ENCODE results near the gene CARNS1.

Gene CARNS1

DNA sequence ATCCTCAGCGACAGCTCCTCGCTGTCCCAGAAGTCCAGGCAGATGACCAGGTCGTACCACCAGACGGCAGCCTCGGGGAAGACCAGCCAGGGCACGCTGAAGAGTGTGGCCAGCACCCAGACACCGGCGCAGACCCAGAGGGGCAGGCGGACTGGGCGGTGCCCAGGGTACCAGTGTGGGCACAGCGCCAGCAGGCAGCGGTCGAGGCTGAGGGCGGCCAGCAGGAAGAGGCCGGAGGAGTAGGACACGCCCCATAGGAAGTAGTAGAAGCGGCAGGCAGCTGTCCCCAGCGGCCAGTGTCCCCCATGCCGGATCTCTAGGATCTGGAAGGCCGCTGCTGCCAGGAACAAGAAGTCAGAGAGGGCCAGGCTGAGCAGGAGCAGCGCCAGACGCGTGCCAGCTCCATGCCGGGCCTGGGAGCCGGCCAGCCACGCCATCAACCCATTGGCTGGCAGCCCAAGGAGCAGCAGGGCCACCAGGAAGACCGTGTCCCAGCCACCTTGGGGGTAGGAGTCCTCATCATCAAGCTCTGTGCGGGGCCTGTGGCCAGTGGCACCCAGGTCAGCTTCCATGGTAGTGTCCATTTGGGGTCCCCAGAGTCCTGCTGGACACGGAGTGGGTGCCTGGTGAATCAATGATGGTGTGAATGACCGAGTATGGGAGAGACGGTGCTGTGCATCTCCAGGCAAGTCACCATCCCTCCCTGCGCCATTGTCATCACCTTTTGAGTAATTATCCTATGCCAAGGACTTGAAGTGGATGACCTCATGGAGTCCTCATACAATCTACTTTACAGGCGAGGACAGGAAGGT, 36.9 kb downstream of the CARNS1 start, which contains the start of gene GPR152:
Gene GPR152, minus strand, starts transcription at position 589 of the 812 bp plus-strand sequence. Its CDS starts 5 bp downstream, at position 584.
- DNase-seq (ENCODE audit: low read depth, low spot score) = no peak
- no peaks in the 10 kb centered on the region for H3K9me3 ChIP-seq (ENCODE audit: low read depth, low read length)
- H3K36me3 ChIP-seq (ENCODE audit: insufficient read depth, low read length) = no peaks in the 10 kb centered on the region
- no peak within 1 kb of the TSS for H3K27ac ChIP-seq
- H3K4me3 ChIP-seq = no peak within 1 kb of the TSS
- no peak within 1 kb of the TSS for H3K9ac ChIP-seq (ENCODE audit: insufficient read length)
- TF ChIP-seq POLR2AphosphoS5 (IDR thresholded peaks at IDR 0.05; ENCODE audit: borderline replicate concordance, low read depth, low read length) = no peak

DNA sequence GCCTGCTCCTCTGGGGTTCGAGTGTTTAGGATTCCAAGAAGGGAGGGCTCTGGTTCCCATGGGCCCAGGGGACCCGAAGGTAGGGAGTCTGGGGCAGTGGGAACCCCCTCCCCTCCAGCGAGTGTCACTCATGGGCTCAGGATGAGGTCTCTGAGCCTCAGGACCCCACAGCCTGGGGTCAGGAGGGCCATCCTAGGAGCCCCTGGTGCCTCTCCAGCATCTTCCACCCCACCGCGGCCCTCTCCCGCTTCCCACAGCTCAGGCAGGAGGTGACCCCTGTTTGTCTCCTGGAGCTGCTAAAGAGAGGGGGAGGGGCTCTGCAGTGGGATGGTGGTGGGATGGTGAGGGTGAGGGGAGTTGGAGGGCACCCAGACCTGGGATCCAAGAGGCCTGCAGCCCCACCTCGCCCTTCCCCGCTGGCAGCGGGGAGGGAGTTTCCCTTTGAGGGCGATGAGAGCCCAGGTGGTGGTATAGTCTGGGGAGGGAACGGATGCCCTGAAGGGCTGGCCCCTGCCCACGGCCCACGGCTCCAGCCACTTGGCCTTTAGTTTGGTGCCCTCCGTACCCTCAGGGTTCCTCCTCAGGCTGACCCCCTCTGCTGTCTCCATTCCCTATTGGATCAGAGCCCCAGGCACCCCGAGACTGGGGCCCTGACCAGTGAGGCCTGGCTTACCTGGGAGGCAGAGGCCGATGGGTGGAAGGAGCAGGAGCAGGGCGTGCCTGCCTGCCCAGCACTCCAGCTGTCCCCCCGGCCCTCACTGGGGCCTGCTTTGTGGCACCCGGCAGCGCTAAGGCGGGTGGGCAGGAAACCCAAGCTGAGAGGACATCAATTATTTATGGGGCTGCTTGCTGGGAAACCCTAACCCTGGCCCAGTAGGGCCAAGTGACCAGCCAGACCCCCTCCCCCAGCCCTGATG, 38.6 kb downstream of the CARNS1 start:
- H3K27ac ChIP-seq = no peak overlapping the region
- H3K9ac ChIP-seq (ENCODE audit: insufficient read length) = no peak overlapping the region
- H3K4me3 ChIP-seq = no peak overlapping the region
- no peaks in the 10 kb centered on the region for H3K9me3 ChIP-seq (ENCODE audit: low read depth, low read length)
- no peak for DNase-seq (ENCODE audit: low read depth, low spot score)
- no peaks in the 10 kb centered on the region for H3K36me3 ChIP-seq (ENCODE audit: insufficient read depth, low read length)
- TF ChIP-seq FOXP2 (optimal IDR thresholded peaks at IDR 0.05; ENCODE audit: control extremely low read depth, extremely low read length, insufficient read depth) = no peak
- TF ChIP-seq EZH2 (IDR thresholded peaks at IDR 0.05) = no peak
- no peak for TF ChIP-seq POLR2AphosphoS5 (IDR thresholded peaks at IDR 0.05; ENCODE audit: borderline replicate concordance, low read depth, low read length)

DNA sequence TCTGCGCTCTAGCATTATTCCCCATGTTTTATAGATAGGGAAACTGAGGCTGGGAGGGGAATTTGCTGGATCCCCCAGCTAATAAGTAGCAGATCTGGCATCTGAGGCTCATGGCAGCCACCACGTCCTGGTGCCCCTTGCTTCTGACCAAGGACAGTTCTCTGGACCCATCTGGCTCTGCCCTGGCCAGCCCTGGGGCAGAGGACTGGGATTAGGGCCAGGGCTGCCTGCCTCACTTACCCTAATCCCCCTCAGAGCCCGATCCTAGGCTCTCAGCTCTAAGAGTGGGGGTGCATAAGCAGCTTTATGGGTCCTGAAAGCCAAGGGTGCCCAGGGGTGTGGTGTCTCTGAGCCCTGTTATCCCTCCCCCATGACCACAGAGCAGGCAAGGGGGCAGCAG, 39.6 kb downstream of the CARNS1 start, which contains the start of gene CABP4:
Gene CABP4, plus strand, starts transcription at position 301 of the 400 bp plus-strand sequence. Its CDS starts 70 bp downstream, at position 371.
- Histone ChIP-seq H3K4me3 (no peak within 1 kb of the TSS), H3K9ac (ENCODE audit: insufficient read length) (no peak within 1 kb of the TSS), H3K36me3 (ENCODE audit: insufficient read depth, low read length) (no peaks in the 10 kb centered on the region), H3K27ac (no peak within 1 kb of the TSS), H3K9me3 (ENCODE audit: low read depth, low read length) (no peaks in the 10 kb centered on the region)
- TF ChIP-seq FOXP2 (optimal IDR thresholded peaks at IDR 0.05; ENCODE audit: control extremely low read depth, extremely low read length, insufficient read depth) (no peak), EZH2 (IDR thresholded peaks at IDR 0.05) (no peak), POLR2AphosphoS5 (IDR thresholded peaks at IDR 0.05; ENCODE audit: borderline replicate concordance, low read depth, low read length) (no peak)
- no peak for DNase-seq (ENCODE audit: low read depth, low spot score)

DNA sequence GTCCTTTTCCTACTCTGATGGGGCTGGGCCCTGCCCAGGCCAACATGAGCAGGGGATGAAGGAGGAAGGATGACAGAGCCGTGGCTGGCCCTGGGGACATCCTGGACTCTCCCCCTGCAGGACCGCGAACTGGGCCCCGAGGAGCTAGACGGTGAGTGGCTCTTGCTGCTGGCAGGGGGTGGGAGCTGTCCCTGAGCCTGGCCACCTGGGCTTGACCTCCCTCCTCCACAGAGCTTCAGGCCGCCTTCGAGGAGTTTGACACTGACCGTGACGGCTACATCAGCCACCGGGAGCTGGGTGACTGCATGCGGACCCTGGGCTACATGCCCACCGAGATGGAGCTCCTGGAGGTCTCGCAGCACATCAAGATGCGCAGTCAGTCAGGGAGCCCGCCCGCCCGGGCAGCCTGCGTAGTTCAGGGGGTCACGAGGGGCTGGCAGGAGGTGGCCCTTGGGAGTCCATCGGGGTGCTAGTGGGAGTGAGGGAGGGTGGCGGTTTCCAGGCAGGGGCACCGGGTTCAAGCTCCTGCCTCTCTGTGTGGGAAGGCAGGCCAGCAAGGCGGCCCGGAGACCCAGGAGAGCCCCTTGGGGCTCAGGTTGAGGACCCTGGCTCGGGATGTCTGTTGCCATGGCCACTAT, 40.7 kb downstream of the CARNS1 start:
- no peak overlapping the region for H3K9ac ChIP-seq (ENCODE audit: insufficient read length)
- no peaks in the 10 kb centered on the region for H3K36me3 ChIP-seq (ENCODE audit: insufficient read depth, low read length)
- no peak overlapping the region for H3K4me3 ChIP-seq
- H3K27ac ChIP-seq = no peak overlapping the region
- no peak for DNase-seq (ENCODE audit: low read depth, low spot score)
- no peaks in the 10 kb centered on the region for H3K9me3 ChIP-seq (ENCODE audit: low read depth, low read length)
- no peak for TF ChIP-seq POLR2AphosphoS5 (IDR thresholded peaks at IDR 0.05; ENCODE audit: borderline replicate concordance, low read depth, low read length)
- TF ChIP-seq EZH2 (IDR thresholded peaks at IDR 0.05) = no peak
- TF ChIP-seq FOXP2 (optimal IDR thresholded peaks at IDR 0.05; ENCODE audit: control extremely low read depth, extremely low read length, insufficient read depth) = no peak

DNA sequence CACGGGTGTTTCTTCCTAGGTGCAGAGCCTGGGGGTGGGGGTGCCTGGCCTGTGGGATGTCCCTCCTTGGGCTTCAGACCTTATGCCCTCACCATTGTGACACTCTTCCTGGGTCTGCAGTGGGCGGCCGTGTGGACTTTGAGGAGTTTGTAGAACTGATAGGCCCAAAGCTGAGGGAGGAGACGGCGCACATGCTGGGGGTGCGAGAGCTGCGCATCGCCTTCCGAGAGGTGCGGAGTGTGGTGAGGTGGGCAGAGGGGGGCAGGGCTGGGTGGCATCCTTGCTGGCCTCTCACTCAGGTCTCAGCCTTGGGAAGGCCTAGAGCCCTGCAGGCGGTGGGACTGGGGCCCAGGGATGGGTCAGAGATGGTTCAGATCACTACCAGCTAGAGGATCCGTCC, 42.0 kb downstream of the CARNS1 start:
- no peaks in the 10 kb centered on the region for H3K36me3 ChIP-seq (ENCODE audit: insufficient read depth, low read length)
- no peak overlapping the region for H3K9ac ChIP-seq (ENCODE audit: insufficient read length)
- no peaks in the 10 kb centered on the region for H3K9me3 ChIP-seq (ENCODE audit: low read depth, low read length)
- H3K27ac ChIP-seq = no peak overlapping the region
- no peak for DNase-seq (ENCODE audit: low read depth, low spot score)
- TF ChIP-seq EZH2 (IDR thresholded peaks at IDR 0.05) (no peak), FOXP2 (optimal IDR thresholded peaks at IDR 0.05; ENCODE audit: control extremely low read depth, extremely low read length, insufficient read depth) (no peak), POLR2AphosphoS5 (IDR thresholded peaks at IDR 0.05; ENCODE audit: borderline replicate concordance, low read depth, low read length) (no peak)
- H3K4me3 ChIP-seq = no peak overlapping the region

DNA sequence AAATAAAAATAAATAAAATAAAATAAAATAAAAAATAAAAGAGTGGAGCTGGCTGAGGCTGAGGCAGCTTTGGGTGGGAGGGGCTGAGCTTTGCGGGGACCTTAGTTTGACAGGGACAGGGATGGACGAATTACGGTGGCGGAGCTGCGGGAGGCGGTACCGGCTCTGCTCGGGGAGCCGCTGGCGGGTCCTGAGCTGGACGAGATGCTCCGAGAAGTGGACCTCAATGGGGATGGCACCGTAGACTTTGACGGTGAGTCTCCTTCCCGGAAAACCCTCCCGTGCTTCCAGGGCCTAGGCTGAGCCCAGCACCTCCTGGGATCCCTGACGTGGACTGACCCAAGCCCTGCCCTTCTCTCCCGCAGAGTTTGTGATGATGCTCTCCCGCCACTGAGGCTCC, 42.8 kb downstream of the CARNS1 start:
- Histone ChIP-seq H3K4me3 (no peak overlapping the region), H3K36me3 (ENCODE audit: insufficient read depth, low read length) (no peaks in the 10 kb centered on the region), H3K9ac (ENCODE audit: insufficient read length) (no peak overlapping the region), H3K9me3 (ENCODE audit: low read depth, low read length) (no peaks in the 10 kb centered on the region), H3K27ac (no peak overlapping the region)
- TF ChIP-seq POLR2AphosphoS5 (IDR thresholded peaks at IDR 0.05; ENCODE audit: borderline replicate concordance, low read depth, low read length) (no peak), FOXP2 (optimal IDR thresholded peaks at IDR 0.05; ENCODE audit: control extremely low read depth, extremely low read length, insufficient read depth) (no peak), EZH2 (IDR thresholded peaks at IDR 0.05) (no peak)
- no peak for DNase-seq (ENCODE audit: low read depth, low spot score)

DNA sequence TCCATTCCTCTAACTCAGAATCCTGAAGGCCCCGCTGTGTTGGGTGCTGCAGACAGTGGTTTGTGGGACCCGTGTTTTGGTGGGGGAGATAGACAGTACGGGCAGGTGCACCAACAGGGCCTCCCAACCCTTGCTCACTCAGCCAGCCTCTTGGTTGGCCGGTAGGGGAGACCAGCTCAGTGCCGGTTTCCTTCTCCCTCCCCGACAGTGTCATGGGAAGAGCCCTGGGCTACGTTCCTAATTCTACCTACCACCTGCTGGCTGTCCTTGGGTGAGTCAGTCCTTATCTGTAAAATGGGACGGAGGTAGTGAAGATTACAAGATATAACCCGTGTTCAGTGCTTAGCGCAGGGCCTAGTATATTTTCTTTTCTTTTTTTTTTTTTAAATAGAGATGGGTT, 47.7 kb downstream of the CARNS1 start:
- Histone ChIP-seq H3K9me3 (ENCODE audit: low read depth, low read length) (no peaks in the 10 kb centered on the region), H3K27ac (no peak overlapping the region), H3K9ac (ENCODE audit: insufficient read length) (no peak overlapping the region), H3K4me3 (no peak overlapping the region), H3K36me3 (ENCODE audit: insufficient read depth, low read length) (no peaks in the 10 kb centered on the region)
- TF ChIP-seq FOXP2 (optimal IDR thresholded peaks at IDR 0.05; ENCODE audit: control extremely low read depth, extremely low read length, insufficient read depth) = no peak
- no peak for DNase-seq (ENCODE audit: low read depth, low spot score)
